ENCODE measurements around the gene JUN. TPM values are rescaled to one million over a fixed set of nuclear protein-coding genes. Genes with fewer than 3 reads are reported as not detected.
A peak's percentile ranks its signal among the peaks of the same experiment; 100 is the strongest.

The JUN gene
- total RNA-seq = 135 TPM

GRCh38 chr1:58783993-58784757 lies at the start of gene JUN:
Gene JUN (minus strand): TSS chr1:58784047. CDS start chr1:58783070, 977 bp downstream.
- peak; percentile 100 for DNase-seq (ENCODE audit: low spot score)

- DNase-seq (ENCODE audit: low spot score) = no peak
Measured at GRCh38 chr1:58833166-58833565, 49.3 kb upstream of the JUN start.

- no peak for DNase-seq (ENCODE audit: low spot score)
Measured at GRCh38 chr1:58830291-58830690, 46.4 kb upstream of the JUN start.

GRCh38 chr1:58829866-58830265 lies 46.0 kb upstream of the JUN start:
- DNase-seq (ENCODE audit: low spot score) = no peak

GRCh38 chr1:58827298-58827697 lies 43.5 kb upstream of the JUN start:
- DNase-seq (ENCODE audit: low spot score) = no peak

- DNase-seq (ENCODE audit: low spot score) = peak; percentile 53
Measured at GRCh38 chr1:58824753-58825389, 41.0 kb upstream of the JUN start.

GRCh38 chr1:58823481-58824010 lies 39.7 kb upstream of the JUN start:
- no peak for DNase-seq (ENCODE audit: low spot score)

- DNase-seq (ENCODE audit: low spot score) = no peak
Measured at GRCh38 chr1:58821309-58821708, 37.5 kb upstream of the JUN start.

- DNase-seq (ENCODE audit: low spot score) = no peak
Measured at GRCh38 chr1:58818976-58819375, 35.1 kb upstream of the JUN start.

GRCh38 chr1:58818075-58818474 lies 34.2 kb upstream of the JUN start:
- DNase-seq (ENCODE audit: low spot score) = no peak

- DNase-seq (ENCODE audit: low spot score) = no peak
Measured at GRCh38 chr1:58816747-58817221, 32.9 kb upstream of the JUN start.

- peak; percentile 91 for DNase-seq (ENCODE audit: low spot score)
Measured at GRCh38 chr1:58816072-58816746, 32.4 kb upstream of the JUN start.

- no peak for DNase-seq (ENCODE audit: low spot score)
Measured at GRCh38 chr1:58815686-58816071, 31.8 kb upstream of the JUN start.

- peak; percentile 81 for DNase-seq (ENCODE audit: low spot score)
Measured at GRCh38 chr1:58815069-58815685, 31.3 kb upstream of the JUN start.

- DNase-seq (ENCODE audit: low spot score) = peak; percentile 65
Measured at GRCh38 chr1:58814251-58815068, 30.6 kb upstream of the JUN start.

- no peak for DNase-seq (ENCODE audit: low spot score)
Measured at GRCh38 chr1:58813801-58814200, 30.0 kb upstream of the JUN start.

GRCh38 chr1:58813361-58813760 lies 29.5 kb upstream of the JUN start:
- no peak for DNase-seq (ENCODE audit: low spot score)

GRCh38 chr1:58812926-58813325 lies 29.1 kb upstream of the JUN start:
- DNase-seq (ENCODE audit: low spot score) = no peak

- DNase-seq (ENCODE audit: low spot score) = no peak
Measured at GRCh38 chr1:58812468-58812867, 28.6 kb upstream of the JUN start.

GRCh38 chr1:58811303-58811702 lies 27.5 kb upstream of the JUN start:
- no peak for DNase-seq (ENCODE audit: low spot score)

- DNase-seq (ENCODE audit: low spot score) = no peak
Measured at GRCh38 chr1:58809325-58810010, 25.6 kb upstream of the JUN start.
